ENCODE results near the gene MYOM3.

MYOM3 gene

DNA sequence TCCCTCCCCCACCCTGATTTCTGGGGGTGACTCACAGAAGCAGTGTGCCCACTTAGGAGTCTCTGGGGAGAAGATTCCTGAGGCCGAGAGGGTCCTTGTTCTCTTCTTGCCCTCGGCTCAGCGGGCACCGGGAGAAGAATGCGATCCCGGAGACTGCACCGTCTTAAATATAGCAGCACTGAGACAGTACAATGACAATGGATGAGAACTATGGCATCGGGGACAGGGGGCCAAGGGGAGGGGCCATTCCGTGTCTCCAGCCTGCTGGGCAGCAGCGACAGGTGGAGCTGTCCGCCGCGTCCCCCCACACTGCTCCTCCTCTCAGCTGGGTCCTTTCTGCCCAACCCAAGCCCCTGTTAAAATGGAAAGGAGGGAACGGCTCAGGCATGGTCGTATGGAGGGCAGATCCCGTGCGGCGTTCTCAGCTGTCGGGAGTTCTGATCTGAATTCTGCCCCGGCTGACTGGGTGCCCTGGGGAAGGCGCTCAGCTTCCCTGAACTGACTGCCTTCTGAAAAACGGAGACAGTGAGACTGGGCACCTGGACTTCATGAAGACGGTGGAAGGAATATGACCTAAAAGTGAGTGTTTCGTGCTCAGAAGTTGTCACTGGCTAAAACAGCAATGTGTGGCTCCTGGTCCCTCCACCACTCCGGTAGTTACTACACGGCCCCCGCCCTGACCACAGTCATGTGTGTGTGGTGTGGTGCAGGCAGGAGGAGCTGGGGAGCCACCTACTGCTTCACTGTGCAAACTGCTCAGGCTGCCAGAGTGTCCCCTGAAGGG is at the start of gene MYOM3:
Gene MYOM3, minus strand, starts transcription at position 140 of the 784 bp plus-strand sequence. CDS start 3,499 bp downstream, outside the sequence.
- peak; percentile 53 for DNase-seq (ENCODE audit: low spot score)

DNA sequence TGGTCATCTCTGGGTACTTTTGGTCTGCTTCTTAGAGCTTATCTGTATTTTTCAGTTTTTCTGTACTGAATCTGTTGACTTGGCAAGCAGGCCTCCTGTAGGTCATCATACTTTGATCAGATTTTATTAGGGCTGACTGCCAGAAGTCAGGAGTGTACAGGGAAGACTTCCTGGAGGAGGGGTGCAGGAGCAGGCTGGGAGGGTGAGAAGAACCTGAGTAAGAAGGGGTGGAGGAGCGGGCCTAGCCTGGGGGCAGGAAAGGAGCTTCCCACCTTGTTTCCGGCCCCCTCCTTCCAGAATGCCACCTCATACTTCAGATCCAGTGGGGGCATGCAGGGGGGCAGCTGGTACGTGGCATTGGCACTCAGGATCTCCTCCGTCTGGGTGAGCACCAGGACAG is 49.3 kb upstream of the MYOM3 start:
- no peak for DNase-seq (ENCODE audit: low spot score)

- DNase-seq (ENCODE audit: low spot score) = no peak
These were observed 47.4 kb upstream of the MYOM3 start for GRCh38 chr1:24159366-24159765.

DNA sequence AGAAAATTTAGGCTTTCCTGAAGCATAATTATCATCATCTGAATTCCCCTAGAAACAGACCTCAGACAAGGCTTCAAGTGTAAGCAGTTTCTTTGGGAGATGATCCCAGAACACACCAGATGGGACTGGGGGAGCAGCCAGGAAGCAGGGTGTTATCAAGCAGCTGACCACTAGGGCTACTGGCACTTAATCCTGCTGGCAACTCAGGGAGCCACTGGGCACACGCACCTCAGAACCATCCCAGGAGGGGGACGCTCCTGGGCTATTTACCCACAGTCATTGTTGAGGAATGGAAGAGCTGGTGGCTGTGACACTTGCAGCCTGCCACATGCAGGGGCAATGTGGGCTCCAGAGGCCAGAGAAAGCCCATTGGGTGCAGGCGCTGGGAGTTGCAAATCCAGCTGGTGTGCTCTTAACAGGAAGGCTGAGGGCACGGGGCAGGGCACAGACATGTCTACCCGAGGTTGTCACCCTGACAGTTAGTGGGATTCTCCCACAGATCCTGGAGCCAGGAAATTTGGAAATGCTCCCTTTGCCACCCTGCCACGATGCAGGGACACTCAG is 46.1 kb upstream of the MYOM3 start:
- peak; percentile 15 for DNase-seq (ENCODE audit: low spot score)

DNA sequence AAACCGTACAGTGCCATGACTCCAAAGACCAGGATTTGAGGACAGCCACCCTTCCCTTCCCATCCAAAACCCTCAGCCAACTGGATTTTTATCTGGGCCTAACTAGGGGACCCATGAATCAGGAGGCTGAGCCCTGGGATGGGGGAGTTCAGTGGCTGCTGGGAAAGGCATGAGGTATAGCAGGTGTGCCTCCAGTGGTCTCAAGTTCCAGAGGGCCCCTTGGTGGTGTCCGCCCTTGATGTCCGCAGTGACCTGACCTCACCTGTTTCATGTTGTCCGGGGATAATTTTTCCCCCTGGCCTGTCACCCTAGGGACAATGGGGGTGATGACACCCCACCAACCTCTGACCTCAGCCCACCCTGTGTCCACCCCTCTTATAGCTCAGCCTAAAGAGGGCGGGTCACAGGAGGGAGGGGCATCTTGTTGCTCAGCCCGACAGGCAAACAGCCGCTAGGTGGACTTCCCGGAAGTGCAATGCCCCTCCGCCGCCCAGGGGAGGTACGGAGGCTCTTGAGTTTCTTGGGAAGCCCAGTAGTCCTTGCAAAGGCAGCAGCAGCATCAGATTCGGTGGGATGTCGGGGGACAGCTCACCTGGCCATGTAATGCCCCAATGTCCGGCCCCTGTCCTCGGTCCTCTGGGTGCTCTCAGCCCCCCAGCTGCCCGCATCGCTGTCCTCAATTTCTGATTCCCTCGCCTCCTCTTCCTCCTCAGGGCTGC is 44.8 kb upstream of the MYOM3 start:
- no peak for DNase-seq (ENCODE audit: low spot score)

- no peak for DNase-seq (ENCODE audit: low spot score)
These were observed 43.3 kb upstream of the MYOM3 start for GRCh38 chr1:24155011-24155782.

DNA sequence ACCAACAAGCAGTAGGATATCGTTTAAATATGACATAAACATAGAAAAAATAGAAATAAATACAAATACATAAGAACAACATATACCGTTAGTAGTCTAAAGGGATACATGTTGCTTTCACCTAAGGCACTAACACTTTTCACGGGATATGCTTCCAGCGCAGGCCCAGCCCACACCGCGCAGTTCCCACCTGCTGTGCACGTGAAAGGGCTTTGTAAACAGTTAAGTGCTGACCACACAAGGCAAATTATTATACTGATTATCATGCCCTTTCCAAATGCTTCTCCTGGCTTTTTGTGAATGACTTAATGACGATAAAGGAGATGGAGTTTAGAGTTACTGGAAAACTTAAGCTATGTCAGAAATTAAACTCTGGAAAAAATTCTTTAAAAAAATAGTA is 42.3 kb upstream of the MYOM3 start:
- no peak for DNase-seq (ENCODE audit: low spot score)

DNA sequence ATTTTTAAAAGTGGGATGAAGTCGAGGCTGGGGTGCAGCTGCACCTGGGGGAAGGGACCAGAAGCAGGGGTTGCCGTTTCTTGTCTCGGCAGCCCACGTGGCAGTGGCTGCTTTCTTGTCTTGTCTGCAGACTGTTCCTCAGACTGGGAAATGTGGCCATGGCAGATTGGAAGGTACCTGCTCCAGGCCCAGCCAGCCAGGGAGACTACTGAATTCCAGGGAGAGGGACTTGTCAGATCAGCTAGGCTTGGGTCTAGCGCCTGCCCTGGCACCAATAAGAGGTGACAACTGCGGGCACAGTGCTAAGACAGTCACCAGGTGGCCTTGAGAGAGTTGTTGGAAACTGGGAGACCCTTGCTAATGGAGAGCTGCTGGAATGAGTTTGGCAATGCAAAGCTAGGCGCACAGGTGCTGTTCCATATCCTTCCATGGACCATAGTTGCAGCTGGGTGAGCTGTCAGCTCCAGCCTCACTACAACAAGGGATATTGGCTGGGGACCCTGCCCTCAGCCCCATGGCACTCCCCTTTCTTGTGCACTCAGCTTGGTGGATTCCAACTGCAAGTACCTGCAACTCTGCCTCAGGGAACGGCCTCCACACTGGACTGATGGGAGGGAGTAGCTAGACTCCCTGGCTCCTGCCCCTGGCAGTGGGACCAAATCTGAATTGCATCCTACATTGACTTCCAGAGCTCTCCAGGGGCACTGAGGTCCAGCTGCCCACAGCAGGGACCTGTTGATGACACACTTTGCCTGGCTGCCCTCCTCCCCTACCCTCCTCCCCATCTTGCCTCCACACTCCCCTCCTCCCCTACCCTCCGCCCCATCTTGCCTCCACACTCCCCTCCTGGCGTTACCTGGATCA is 40.9 kb upstream of the MYOM3 start:
- no peak for DNase-seq (ENCODE audit: low spot score)

- no peak for DNase-seq (ENCODE audit: low spot score)
These were observed 39.2 kb upstream of the MYOM3 start for GRCh38 chr1:24151175-24151533.

- peak; percentile 84 for DNase-seq (ENCODE audit: low spot score)
These were observed 38.6 kb upstream of the MYOM3 start for GRCh38 chr1:24150234-24151174.

DNA sequence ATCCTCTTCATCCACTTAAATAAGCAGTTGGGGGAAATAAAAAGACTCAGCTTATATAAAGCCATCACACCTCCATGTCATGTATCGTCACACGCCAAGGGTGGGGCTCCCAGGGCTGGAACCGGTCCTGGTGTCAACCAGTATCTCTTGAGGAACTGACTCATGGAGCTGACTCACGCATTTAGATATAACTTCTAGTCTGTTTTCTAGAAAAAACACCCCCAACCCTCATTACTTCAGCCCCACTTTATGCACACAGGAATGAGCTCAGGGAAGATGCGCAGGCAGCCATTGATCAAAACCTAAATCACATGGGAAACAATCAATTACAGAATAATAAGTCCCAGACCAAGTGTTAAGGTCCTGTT is 37.9 kb upstream of the MYOM3 start:
- DNase-seq (ENCODE audit: low spot score) = peak; percentile 84

DNA sequence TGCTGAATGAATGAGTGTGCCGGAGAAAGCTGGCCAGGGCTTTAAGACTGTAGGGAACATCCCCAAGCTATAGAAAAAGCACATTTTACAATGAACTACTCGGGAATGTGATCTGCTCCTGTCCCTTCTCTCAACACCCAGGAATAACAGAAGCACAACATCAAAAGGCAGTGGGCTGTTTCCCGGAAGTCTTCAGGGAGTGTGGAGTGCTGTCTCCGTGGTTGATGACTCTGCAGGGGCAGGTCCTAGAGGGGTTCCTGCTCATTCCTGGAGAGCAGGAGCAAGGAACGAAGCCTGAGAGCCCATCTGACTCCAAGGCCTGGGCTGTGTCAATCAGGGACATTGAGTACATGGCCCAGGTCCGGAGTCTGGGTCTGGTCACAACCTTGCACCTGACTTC is 35.9 kb upstream of the MYOM3 start:
- DNase-seq (ENCODE audit: low spot score) = no peak

GRCh38 chr1:24147194-24147593 is 35.3 kb upstream of the MYOM3 start:
- DNase-seq (ENCODE audit: low spot score) = no peak

DNA sequence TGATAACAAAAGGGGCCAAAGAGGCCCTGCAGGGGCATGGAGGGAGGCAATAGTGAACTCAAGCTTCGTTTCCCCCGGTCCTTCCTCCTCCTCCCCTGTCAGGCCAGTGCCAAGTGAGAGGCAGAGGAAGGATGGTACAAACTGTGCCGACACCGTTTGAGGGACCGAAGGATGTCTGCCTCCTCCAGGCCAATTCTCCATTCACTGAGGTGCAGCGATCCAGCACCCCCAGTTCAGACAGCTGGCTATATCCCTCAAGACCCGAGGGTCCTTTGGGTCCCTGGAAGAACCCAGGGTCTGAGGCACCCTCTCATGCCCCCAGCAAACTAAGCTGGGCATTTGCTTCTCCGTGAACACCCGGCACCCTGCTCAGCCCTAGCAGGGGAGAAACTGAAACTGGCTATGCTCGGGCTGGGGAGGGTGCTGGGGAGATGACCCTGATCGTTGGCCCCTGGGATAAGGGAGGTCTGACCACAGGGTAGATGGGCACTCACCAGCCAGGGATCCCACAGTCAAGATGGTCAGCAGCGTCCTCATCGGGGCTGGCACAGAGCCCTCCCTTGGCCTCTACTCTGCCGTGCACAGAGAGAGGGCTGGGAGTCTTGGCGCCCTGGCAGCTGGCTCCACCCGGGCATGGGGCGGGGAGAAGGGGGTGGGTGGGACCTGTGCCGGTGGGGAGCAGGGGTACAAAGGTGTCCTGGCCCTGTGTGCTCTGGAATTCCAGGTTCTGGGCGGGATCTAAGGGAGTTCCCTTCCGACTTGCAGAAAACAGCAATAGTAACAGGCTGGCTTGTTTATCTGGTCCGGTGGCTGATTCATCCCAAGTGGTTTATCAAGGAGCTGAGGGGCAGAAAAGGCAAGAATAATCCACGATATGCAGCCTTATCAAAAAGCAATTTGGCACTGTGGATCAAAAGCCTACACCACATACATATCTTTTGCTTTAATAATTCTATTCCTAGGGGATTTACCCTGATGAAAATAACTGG is 30.9 kb upstream of the MYOM3 start, which contains the start of gene IL22RA1:
Gene IL22RA1, minus strand, starts transcription at position 595 of the 989 bp plus-strand sequence. Its CDS starts 58 bp downstream, at position 537.
- peak; percentile 26 for DNase-seq (ENCODE audit: low spot score)

- DNase-seq (ENCODE audit: low spot score) = no peak
These were observed 29.5 kb upstream of the MYOM3 start for GRCh38 chr1:24141311-24141997.

DNA sequence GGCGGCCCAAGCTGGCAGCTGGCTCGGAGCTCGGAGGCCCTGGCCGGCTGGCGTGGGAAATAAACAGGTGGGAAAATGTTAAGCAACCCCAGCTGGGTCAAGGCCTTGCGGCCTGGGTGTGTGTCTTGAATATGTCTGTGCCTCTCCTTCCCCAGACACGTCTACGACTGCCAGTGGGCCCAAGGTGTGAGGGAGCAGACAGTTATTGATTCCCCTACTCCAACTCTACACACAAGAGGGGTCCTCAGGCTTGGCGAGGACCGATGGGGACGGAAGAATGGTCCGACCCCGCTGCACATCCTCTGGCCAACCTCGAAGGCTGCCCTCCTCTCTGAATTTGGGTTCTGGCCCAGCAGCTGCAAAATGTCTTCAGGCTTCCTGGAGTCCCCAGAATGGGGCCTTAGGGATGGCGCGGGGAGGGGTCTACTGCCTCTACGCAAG is 28.8 kb upstream of the MYOM3 start:
- DNase-seq (ENCODE audit: low spot score) = no peak

- no peak for DNase-seq (ENCODE audit: low spot score)
These were observed 28.0 kb upstream of the MYOM3 start for GRCh38 chr1:24139841-24140425.

DNA sequence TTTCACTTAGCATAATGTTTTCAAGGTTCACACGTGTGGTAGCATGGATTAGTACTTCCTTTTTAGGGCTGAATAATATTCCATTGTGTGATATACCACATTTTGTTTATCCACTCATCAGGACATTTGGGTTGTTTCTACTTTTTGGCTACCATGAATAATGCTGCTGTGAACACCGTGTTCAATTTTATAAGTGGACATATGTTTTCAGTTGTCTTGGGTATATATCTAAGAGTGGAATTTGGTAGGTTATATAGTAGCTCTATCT is 27.2 kb upstream of the MYOM3 start:
- DNase-seq (ENCODE audit: low spot score) = no peak
